CD4-positive, CD25-positive, alpha-beta regulatory T cell (primary cell): ENCODE results near the gene PROP1. TPM values are rescaled to one million over a fixed set of nuclear protein-coding genes. Genes with fewer than 3 reads are reported as not detected.

Experiments
- polyA plus RNA-seq, 4 donors: library from polyadenylated mRNA; unstranded; fragments of 300-500 nt; fragmentation: Illumina TruSeq; gene quantifications; one replicate each; pipeline ENCODE4 v1.2.3, GENCODE V29; 2021
- total RNA-seq: library from RNA; stranded (reverse); gene quantifications from one replicate; pipeline ENCODE4 v1.2.3, GENCODE V29; 2022

Gene PROP1
- total and polyA plus RNA-seq, 5 donors from 2014 or later: not detected

Other genes starting within 250 kb of the PROP1 start
- 31.8 TPM for gene FAM153A, start 213.3 kb downstream of the PROP1 start, total RNA-seq
- gene FAM153A, start 213.3 kb downstream of the PROP1 start, polyA plus RNA-seq: 1 to 10 TPM in 1 of 4 donors, under 1 TPM in 2, not detected in 1; 0.40 to 2.0 (median 0.65) TPM
- 2.5 TPM for gene N4BP3, start 117.3 kb upstream of the PROP1 start, total RNA-seq
- gene N4BP3, start 117.3 kb upstream of the PROP1 start, polyA plus RNA-seq: under 1 TPM; 0.07 to 0.41 (median 0.34) TPM
- 22.0 TPM for gene RMND5B, start 134.8 kb upstream of the PROP1 start, total RNA-seq
- gene RMND5B, start 134.8 kb upstream of the PROP1 start, polyA plus RNA-seq: 10 to 100 TPM; 32.8 to 39.9 (median 35.7) TPM
- gene NHP2, start 157.6 kb upstream of the PROP1 start, total RNA-seq: 43.7 TPM
- gene NHP2, start 157.6 kb upstream of the PROP1 start, polyA plus RNA-seq: 100 to 1,000 TPM; 166 to 198 (median 170) TPM
- gene GMCL2, start 191.1 kb upstream of the PROP1 start, total RNA-seq: not detected
- under 1 TPM in 1 of 4 donors, not detected in 3; 0.11 TPM for gene GMCL2, start 191.1 kb upstream of the PROP1 start, polyA plus RNA-seq
- gene HNRNPAB, start 208.3 kb upstream of the PROP1 start, total RNA-seq: 79.5 TPM
- 10 to 100 TPM; 63.1 to 77.1 (median 64.5) TPM for gene HNRNPAB, start 208.3 kb upstream of the PROP1 start, polyA plus RNA-seq
- 165 TPM for gene PHYKPL, start 236.6 kb upstream of the PROP1 start, total RNA-seq
- gene PHYKPL, start 236.6 kb upstream of the PROP1 start, polyA plus RNA-seq: 10 to 100 TPM; 41.5 to 45.5 (median 42.5) TPM